Measurements from ENCODE around the gene ADAMTS9. TPM values are rescaled to one million over a fixed set of nuclear protein-coding genes. Genes with fewer than 3 reads are reported as not detected.

The ADAMTS9 gene
- polyA plus RNA-seq, 1 experiment = 1.1 TPM

DNA sequence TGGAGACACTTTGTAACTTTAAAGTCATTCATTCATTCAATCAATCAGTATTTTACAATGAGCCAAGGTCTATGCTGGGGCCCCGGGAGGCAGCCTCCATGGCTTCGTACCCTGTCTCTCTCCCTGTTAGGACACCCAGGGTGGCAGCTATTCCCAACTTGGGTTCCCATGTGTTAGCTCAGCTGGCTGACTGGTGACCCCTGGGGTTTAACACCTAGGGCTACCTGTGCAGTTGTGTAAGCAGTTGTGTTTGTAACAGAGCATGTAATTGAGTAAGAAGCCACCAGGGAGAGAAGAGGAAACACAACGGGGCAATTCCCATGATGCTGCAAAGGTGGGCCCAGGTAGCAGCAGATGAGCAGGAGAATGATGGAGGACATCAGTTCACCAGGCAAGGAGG is 132.4 kb downstream of the ADAMTS9 start:
- Histone ChIP-seq H3K27me3 (ENCODE audit: control insufficient read depth, insufficient read depth, low read length) (peaks cover 39% of the 10 kb centered on the region), H3K9me3 (ENCODE audit: control insufficient read depth, insufficient read depth, low read length) (no peaks in the 10 kb centered on the region), H3K4me3 (ENCODE audit: low read depth, low read length) (no peak overlapping the region), H3K27ac (ENCODE audit: low read depth, low read length) (no peak overlapping the region)
- no peak for TF ChIP-seq CTCF (IDR thresholded peaks at IDR 0.05; ENCODE audit: low read depth, low read length)
- ChIA-PET CTCF (no interaction called here), POLR2A (no interaction called here)
- no peak for DNase-seq (ENCODE audit: low read depth, low spot score)

GRCh38 chr3:64554096-64554920 is 133.5 kb downstream of the ADAMTS9 start:
- DNase-seq (ENCODE audit: low read depth, low spot score) = no peak
- ChIA-PET POLR2A (no interaction called here), CTCF (interaction anchor here (0.6 kb wide), 1 partner anchor 630 kb away, joined by 3 read pairs; no protein-coding TSS in a partner anchor)
- TF ChIP-seq CTCF (IDR thresholded peaks at IDR 0.05; ENCODE audit: low read depth, low read length) = no peak
- Histone ChIP-seq H3K9me3 (ENCODE audit: control insufficient read depth, insufficient read depth, low read length) (no peaks in the 10 kb centered on the region), H3K27ac (ENCODE audit: low read depth, low read length) (no peak overlapping the region), H3K4me3 (ENCODE audit: low read depth, low read length) (no peak overlapping the region), H3K27me3 (ENCODE audit: control insufficient read depth, insufficient read depth, low read length) (peaks cover 30% of the 10 kb centered on the region)

DNA sequence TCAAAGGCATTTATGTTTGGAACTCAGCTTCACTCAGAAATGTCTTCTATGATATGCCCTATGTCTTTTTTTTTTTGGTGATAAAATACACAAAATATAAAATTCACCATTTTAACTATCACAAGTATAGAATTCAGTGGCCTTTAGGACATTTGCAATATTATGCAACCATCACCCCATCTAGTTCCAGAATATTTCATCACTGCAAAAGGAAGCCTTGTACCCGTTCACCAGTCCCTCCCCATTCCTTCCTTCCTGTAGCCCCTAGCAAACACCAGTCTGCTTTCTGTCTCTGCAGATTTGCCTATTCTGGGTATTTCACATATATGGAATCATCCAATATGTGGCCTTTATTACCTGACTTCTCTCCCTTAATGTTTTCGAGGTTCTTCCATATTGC is 134.8 kb downstream of the ADAMTS9 start:
- TF ChIP-seq CTCF (IDR thresholded peaks at IDR 0.05; ENCODE audit: low read depth, low read length) = no peak
- no peaks in the 10 kb centered on the region for H3K9me3 ChIP-seq (ENCODE audit: control insufficient read depth, insufficient read depth, low read length)
- POLR2A ChIA-PET = no interaction called here
- CTCF ChIA-PET = interaction anchor here (1.3 kb wide), 1 partner anchor 23 kb away, joined by 5 read pairs; no protein-coding TSS in a partner anchor
- H3K27me3 ChIP-seq (ENCODE audit: control insufficient read depth, insufficient read depth, low read length) = peaks cover 27% of the 10 kb centered on the region
- no peak overlapping the region for H3K4me3 ChIP-seq (ENCODE audit: low read depth, low read length)
- no peak for DNase-seq (ENCODE audit: low read depth, low spot score)
- no peak overlapping the region for H3K27ac ChIP-seq (ENCODE audit: low read depth, low read length)

DNA sequence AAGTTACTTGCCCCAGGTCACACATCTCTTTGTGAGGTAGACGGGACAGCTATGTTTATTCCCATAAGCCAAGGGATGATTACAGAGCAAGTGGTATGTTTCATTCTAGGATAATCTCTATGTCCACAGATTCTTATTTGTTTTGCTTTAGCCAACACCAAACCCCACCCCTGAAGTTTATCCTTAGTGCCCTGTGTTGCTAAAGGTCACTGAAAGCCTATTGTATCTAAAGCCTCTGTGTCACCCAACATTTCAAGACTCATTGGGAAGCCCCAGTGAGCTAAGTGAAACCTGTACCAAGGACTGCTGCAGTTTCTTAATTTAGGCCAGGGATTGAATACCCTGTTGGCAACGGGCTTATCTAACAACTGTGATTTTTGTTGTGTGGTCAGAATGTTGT is 135.6 kb downstream of the ADAMTS9 start:
- DNase-seq (ENCODE audit: low read depth, low spot score) = no peak
- no peak overlapping the region for H3K4me3 ChIP-seq (ENCODE audit: low read depth, low read length)
- H3K27me3 ChIP-seq (ENCODE audit: control insufficient read depth, insufficient read depth, low read length) = peaks cover 29% of the 10 kb centered on the region
- ChIA-PET POLR2A (no interaction called here), CTCF (interaction anchor here (1.0 to 2.0 kb wide), 3 partner anchors 18 to 22 kb away, joined by 4 to 5 read pairs (median 5); no protein-coding TSS in a partner anchor)
- no peak for TF ChIP-seq CTCF (IDR thresholded peaks at IDR 0.05; ENCODE audit: low read depth, low read length)
- H3K9me3 ChIP-seq (ENCODE audit: control insufficient read depth, insufficient read depth, low read length) = no peaks in the 10 kb centered on the region
- no peak overlapping the region for H3K27ac ChIP-seq (ENCODE audit: low read depth, low read length)

DNA sequence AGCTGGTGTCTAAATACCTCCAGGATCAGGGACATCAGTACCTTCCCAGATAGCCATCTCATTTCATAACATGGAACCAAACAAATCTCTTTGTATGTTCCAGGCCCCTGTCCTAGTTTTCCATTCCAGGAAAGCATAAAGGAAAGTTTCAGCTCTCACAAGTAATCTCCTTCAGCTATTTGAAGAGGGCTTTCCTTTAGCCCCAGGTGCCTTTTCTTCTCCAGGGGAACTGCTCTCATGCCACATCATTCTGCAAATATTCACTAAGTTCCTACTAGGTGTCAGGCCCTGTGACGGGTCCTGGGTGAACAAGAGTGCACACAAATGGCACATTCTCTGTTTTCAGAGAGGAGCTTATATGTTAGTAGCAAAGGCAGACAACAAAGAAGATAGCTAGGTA is 136.1 kb downstream of the ADAMTS9 start:
- TF ChIP-seq CTCF (IDR thresholded peaks at IDR 0.05; ENCODE audit: low read depth, low read length) = no peak
- ChIA-PET POLR2A (no interaction called here), CTCF (interaction anchor here (1.0 to 2.0 kb wide), 3 partner anchors 17 to 21 kb away, joined by 4 to 5 read pairs (median 5); no protein-coding TSS in a partner anchor)
- no peaks in the 10 kb centered on the region for H3K9me3 ChIP-seq (ENCODE audit: control insufficient read depth, insufficient read depth, low read length)
- no peak for DNase-seq (ENCODE audit: low read depth, low spot score)
- no peak overlapping the region for H3K4me3 ChIP-seq (ENCODE audit: low read depth, low read length)
- peaks cover 32% of the 10 kb centered on the region for H3K27me3 ChIP-seq (ENCODE audit: control insufficient read depth, insufficient read depth, low read length)
- H3K27ac ChIP-seq (ENCODE audit: low read depth, low read length) = no peak overlapping the region

Data from AG04450 (cell line).